GM18517 (cell line): ENCODE results near the gene STX1B.
"Not testable (repeated sequence)": the region's sequence is repeated elsewhere in the genome, so short reads cannot be mapped to it uniquely, and the experiment has no call there.

Experiments used
- ATAC-seq: cut with Tn5 transposase; IDR thresholded peaks from one replicate; pipeline ENCODE4 v1.9.1; 2021; ENCODE audit warnings: mild to moderate bottlenecking, moderate library complexity; ENCODE audit not compliant: unreplicated experiment

Gene STX1B

GRCh38 chr16:31016018-31016417 is 5.6 kb upstream of the STX1B start:
- no peak for ATAC-seq

- ATAC-seq, result not testable (repeated sequence)
Measured at GRCh38 chr16:31013292-31013691, 2.9 kb upstream of the STX1B start.

- ATAC-seq, result not testable (repeated sequence)
Measured at GRCh38 chr16:31011815-31012214, 1.4 kb upstream of the STX1B start.

- ATAC-seq, result no peak
Measured at GRCh38 chr16:31009894-31010584, 399 bp downstream of the STX1B start.

GRCh38 chr16:31009120-31009519 is 1.3 kb downstream of the STX1B start:
- ATAC-seq, result no peak

GRCh38 chr16:31008551-31008950 is 1.9 kb downstream of the STX1B start:
- no peak for ATAC-seq

- no peak for ATAC-seq
Measured at GRCh38 chr16:31008149-31008548, 2.3 kb downstream of the STX1B start.

- ATAC-seq, result no peak
Measured at GRCh38 chr16:31007684-31008083, 2.8 kb downstream of the STX1B start.

GRCh38 chr16:31006589-31006988 is 3.8 kb downstream of the STX1B start:
- ATAC-seq, result no peak

- ATAC-seq, result no peak
Measured at GRCh38 chr16:31006086-31006385, 4.4 kb downstream of the STX1B start.

GRCh38 chr16:31005350-31006085 is 4.9 kb downstream of the STX1B start:
- no peak for ATAC-seq

- no peak for ATAC-seq
Measured at GRCh38 chr16:31004658-31005057, 5.8 kb downstream of the STX1B start.

GRCh38 chr16:31003744-31004143 is 6.7 kb downstream of the STX1B start:
- ATAC-seq, result no peak

GRCh38 chr16:31002862-31003341 is 7.5 kb downstream of the STX1B start:
- no peak for ATAC-seq

GRCh38 chr16:31002250-31002700 is 8.2 kb downstream of the STX1B start:
- ATAC-seq, result no peak

GRCh38 chr16:31001507-31002249 is 8.8 kb downstream of the STX1B start:
- no peak for ATAC-seq

- no peak for ATAC-seq
Measured at GRCh38 chr16:31000671-31001382, 9.6 kb downstream of the STX1B start.

- no peak for ATAC-seq
Measured at GRCh38 chr16:30998852-30999761, 11.3 kb downstream of the STX1B start.

- no peak for ATAC-seq
Measured at GRCh38 chr16:30997725-30998711, 12.4 kb downstream of the STX1B start.
